Measurements from ENCODE around the gene CD46.

DNA sequence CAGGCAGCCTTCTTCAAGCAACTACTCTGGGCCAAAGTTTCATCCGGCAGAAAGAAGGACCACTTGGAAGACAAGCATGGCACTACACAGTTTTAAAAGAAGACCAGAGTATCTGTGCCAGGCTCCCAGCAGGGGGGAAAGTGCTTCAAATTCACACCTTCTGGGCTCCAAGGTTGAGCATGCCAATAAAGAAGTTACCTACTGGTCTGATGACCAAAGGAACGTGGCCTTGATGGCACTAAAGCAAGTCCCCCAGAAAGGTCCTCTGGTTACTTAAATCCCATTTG is 73.5 kb downstream of the CD46 start:
- TF ChIP-seq CTCF (IDR thresholded peaks at IDR 0.05) (no peak), POLR2A (IDR thresholded peaks at IDR 0.05) (no peak), EP300 (IDR thresholded peaks at IDR 0.05; ENCODE audit: low read depth) (no peak), POLR2AphosphoS5 (IDR thresholded peaks at IDR 0.05) (no peak)
